Measurements from ENCODE around the gene SHQ1. TPM values are rescaled to one million over a fixed set of nuclear protein-coding genes. Genes with fewer than 3 reads are reported as not detected.

Gene SHQ1
- polyA plus RNA-seq, 10 donors = 10.7 to 16.9 (median 13.3) TPM

- no peak for DNase-seq
Observed at GRCh38 chr3:72860053-72860452, 11.8 kb upstream of the SHQ1 start.

DNA sequence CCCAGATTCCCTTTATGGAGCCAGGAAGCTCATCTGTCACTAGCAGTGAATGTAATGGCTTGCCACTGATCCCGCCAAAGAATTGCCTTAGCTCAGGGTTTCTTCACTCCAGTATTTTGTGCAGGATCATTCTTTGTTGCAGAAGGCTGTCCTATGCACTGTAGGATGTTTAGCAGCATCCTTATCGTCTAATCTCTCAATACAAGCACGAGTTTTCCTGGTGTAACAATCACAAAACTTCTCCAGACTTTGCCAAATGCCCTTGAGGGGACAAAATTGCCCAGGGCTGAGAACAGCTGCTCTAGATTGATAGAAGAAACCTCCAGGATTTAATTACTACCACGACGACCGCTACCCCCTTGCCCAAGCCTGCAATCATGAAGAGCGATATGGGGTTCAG, 6.8 kb upstream of the SHQ1 start:
- no peak for DNase-seq

DNA sequence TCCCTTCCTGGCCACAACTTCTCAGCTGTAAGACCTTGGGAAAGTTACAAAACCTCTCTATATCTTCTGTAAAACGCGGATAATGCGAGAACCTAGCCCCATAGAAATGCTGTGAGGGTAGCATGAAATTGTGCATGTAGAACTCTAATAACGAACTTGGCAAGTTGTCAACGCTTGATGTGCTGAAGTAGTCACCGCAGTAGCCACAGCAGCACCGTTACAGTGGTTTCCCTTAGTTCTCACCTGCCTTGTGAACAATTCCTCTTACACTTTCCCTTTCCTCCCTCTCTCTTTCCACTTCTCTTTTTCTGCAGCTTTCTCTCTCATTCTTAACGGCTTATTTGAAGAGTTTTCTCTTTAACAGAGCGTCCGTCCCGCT, 447 bp upstream of the SHQ1 start:
- DNase-seq = no peak

DNA sequence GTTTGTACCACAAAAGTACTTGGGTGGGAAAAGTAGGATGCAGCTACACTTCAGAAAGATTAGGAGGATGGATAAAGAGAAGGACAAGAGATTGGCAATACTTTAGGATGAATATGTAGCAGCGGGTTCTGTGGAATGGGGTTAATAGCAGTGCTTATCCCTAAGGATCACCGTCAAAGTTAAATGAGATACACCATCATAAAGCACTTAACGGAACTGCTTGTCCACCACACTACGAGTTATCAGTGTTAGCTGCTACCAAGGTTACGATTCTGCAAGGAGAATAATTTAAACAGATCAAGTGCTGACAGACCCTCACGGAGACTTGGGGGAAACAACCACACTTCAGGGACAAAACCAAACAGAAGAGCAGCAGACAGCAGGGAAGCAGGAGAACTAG, 963 bp downstream of the SHQ1 start:
- no peak for DNase-seq

DNA sequence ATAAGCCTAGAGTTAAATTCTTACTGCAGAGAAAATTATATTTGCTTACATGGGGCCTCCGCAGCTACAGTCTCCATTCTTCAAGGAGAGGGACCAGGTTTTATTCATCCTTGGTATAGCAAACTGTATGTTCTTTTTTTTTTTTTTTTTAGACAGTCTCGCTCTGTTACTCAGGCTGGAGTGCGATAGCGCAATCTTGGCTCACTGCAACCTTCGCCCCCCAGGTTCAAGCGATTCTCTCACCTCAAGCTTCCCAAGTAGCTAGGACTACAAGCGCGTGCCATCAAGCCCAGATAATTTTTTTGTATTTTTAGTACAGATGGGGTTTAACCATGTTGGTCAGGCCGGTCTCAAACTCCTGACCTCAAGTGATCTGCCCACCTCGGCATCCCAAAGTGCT, 2.1 kb downstream of the SHQ1 start:
- DNase-seq = no peak

DNA sequence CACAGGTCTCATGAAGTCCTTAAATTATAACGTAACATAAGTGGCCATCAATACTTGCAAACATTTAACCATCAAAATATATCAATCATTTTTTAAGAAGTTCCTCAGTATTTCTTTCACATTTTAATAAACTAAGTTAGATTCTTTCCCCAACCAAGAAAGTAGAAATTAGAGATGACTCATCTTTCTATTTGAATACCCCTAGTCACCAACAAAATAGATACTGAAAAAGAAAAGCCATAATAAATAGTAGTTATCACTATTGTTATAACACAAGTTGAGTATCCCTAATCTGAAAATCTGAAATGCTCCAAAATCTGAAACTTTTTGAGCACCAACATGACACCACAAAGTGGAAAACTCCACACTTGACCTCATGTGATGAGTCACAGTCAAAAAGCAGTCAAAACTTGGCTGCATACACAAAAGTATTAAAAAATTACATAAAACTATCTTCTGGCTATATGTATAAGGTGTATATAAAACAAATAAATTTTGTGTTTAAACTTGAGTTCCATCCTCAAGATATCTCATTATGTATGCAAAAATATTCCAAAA, 3.7 kb downstream of the SHQ1 start:
- DNase-seq = no peak

DNA sequence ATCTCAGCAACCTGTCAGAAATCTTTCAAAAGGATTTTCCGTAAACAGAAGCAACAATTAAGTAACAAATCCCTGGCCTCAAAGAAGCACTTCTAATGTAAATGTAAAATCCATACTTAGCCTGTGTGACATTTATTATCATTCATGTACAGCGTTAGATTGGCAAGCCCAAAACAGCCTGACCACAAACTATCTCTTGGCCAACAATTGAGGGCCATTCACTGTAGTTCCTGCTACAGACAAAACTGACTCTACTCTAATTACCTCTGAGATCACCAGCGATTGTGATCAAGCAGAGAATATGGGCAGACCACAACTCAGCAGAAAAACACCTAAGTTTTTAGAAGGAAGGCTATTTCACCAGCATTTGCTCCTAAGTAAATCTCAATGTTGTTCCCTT, 9.2 kb downstream of the SHQ1 start:
- no peak for DNase-seq

DNA sequence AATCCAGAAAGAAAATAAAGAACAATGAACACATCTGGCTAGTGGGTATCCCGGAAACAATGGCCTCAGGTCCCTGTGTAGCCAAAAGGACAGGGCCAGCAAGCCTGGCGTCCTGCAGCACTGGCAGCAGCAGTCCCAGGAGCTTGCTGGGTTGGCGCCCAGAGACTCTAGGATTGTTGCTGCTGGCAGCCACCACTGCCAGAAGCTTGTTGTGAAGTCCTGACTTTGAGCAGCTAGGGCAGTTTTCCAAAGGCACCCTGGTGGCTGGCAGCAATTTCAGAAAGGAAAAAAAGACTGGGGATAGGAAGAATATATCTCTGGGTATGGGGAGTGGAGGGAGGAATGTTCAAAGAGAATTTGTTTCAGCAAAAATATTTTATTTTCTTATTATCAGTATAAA, 11.3 kb downstream of the SHQ1 start:
- DNase-seq = no peak

- no peak for DNase-seq
Observed at GRCh38 chr3:72836416-72836815, 11.8 kb downstream of the SHQ1 start.

- DNase-seq = no peak
Observed at GRCh38 chr3:72830452-72831223, 17.6 kb downstream of the SHQ1 start.

DNA sequence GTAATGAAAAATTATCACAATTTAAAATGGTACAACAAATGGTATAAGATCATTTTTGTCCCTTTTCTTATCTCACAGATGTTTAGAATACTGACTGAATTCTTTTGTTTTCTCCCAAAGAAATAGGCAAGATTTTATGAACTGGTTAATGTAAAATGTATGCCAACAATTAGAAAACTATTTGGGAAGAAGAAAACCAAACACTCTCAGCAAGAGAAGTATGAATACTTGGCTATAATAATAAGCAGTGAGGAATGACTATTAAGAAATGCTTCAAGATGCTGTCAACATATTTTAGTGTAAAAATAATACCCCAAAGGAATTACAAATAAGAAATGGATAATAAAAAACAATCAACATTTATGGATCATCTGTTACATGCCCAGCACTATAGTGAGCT, 18.5 kb downstream of the SHQ1 start:
- DNase-seq = no peak

GRCh38 chr3:72821161-72821781, 27.0 kb downstream of the SHQ1 start:
- peak in 2 of 3 donors; percentile 18 to 57 for DNase-seq

DNA sequence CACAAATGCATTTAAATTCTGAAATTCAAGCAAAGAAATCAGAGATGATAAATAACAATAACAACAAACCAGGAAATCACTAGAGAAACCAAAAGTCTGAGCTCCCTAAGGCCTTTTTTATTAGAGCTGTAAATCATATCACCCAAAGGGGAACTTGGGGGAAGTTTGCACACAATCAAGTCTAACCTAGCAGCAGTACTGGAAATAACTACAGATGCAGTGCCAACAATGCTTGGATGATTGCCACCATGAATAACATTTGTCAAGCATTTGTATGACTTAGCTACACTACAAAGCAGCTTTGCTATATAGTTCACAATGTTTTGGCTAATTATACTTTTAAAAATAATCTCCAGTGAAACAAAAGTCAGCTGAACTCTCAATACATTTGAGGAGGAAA, 27.8 kb downstream of the SHQ1 start:
- DNase-seq = peak; percentile 63 to 83 (median 80)

DNA sequence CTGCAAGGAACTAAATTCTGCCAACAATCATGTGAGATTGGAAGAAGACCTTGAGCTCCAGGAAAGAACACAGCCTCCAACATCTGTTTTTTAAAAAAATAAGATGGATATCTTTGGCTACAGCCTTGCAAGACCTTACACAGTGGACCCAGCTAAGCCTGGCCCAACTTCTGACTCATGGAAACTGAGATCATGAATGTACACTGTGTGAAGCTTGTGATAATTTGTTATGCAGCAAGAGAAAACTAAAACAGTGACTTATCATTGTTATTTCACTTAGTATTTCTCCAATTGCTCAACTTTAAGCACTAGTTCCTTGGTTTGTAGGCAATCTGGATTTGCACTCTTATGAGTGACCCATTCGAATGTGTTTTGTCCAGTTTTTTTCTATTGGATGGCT, 29.3 kb downstream of the SHQ1 start:
- peak in 2 of 3 donors; percentile 40 to 54 for DNase-seq

- peak in 2 of 3 donors; percentile 39 to 68 for DNase-seq
Observed at GRCh38 chr3:72818092-72818773, 30.0 kb downstream of the SHQ1 start.

GRCh38 chr3:72816862-72817355, 31.3 kb downstream of the SHQ1 start:
- no peak for DNase-seq

- DNase-seq = no peak
Observed at GRCh38 chr3:72814308-72814707, 33.9 kb downstream of the SHQ1 start.

DNA sequence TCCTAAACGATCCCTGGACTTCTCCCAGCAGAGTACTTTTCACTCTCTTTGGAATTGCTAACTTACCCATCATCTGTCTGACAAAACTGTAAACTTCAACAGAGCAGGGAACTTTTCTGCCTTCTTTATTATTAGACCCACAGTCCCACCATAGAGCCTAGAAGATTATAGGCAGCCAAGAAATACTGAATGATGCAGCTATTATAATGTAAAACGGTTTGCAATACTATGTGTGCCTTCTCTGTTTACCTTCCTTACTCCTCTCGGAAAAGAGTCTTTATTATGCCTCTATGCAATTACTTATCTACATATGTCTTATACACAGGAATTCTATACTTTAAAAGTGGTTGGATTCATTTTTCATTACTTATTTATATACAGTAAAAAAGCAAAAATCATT, 36.0 kb downstream of the SHQ1 start:
- DNase-seq = no peak

DNA sequence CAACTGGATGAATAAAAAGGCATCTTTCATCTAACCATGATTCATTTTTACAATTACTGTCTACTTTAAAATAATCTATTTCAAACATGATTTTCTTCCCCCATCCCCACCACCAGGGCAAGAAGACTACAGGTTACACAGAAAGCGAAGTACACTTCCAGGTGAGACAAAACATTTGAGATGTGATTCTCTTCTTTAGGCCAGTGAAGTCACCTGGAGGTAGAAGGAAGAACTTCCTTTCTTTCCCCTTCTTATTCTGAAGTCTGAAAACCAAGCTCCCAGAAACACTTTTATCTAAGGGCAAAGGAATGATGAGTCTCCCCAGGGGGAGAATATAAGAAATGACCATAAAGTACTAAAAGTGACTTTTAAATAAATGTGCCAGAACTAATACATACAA, 36.7 kb downstream of the SHQ1 start:
- no peak for DNase-seq

GRCh38 chr3:72810659-72811434, 37.4 kb downstream of the SHQ1 start:
- DNase-seq = peak in 1 of 3 donors; percentile 16

DNA sequence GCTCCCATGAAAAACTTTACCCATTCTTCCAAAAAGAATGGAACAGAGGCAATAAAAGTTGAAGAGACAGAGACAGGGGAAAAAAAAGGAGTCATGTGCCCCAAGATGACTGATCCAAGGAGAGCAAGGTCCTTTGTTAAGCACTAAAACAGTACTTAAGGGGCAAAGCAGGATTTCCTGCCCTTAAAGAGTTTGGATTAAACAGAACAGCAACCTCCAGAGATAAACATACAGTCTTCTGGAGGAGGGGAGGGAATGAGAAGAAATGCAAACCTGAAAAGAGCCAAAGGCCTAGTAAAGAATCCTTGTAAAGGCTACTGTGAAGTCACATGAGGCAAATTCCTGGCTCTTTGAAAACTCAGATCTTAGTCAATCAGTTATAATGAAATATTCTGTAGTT, 38.2 kb downstream of the SHQ1 start:
- DNase-seq = no peak

DNA sequence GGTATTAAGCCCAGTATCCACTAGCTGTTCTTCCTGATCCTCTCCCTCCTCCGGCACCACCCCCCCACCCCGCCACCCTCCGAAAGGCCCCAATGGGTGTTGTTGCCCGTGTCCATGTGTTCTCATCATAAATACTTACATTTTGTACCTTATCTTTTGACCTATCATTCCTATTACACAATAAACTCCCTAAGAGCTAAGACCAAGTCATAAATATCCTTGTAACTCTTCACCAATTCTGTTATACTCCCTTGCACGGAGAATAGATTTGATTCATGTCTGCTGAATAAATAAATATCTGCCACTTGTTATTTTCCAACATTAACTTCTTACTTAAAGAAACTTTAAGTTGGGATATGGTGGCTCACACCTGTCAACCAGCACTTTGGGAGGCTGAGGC, 43.9 kb downstream of the SHQ1 start:
- DNase-seq = no peak
